ENCODE results near the gene C19orf53.
"Not testable (repeated sequence)": the region's sequence is repeated elsewhere in the genome, so short reads cannot be mapped to it uniquely, and the experiment has no call there.

C19orf53 gene

DNA sequence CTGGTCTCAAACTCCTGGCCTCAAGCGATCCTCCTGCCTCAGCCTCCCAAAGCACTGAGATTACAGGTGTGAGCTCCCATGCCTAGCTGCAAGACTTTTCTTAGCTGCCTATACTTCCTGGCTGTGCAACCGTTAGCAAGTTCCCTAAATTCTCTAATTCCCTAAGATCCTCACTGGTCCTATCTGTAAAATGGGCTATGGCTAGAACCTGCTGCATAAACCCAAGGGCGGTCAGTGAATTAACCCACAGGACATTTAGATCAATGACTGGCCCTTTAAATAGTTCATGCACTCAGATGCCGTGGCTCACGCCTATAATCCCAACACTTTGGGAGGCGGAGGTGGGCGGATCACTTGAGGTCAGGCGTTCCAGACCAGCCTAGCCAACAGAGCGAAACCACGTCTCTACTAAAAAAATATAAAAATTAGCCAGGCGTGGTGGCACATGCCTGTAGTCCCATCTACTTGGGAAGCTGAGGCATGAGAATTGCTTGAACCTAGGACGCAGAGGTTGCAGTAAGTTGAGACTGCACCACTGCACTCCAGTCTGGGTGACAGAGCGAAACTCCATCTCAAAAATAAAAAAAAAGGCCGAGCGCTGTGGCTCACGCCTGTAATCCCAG, 4.1 kb upstream of the C19orf53 start:
- TF ChIP-seq, protein P1, sequence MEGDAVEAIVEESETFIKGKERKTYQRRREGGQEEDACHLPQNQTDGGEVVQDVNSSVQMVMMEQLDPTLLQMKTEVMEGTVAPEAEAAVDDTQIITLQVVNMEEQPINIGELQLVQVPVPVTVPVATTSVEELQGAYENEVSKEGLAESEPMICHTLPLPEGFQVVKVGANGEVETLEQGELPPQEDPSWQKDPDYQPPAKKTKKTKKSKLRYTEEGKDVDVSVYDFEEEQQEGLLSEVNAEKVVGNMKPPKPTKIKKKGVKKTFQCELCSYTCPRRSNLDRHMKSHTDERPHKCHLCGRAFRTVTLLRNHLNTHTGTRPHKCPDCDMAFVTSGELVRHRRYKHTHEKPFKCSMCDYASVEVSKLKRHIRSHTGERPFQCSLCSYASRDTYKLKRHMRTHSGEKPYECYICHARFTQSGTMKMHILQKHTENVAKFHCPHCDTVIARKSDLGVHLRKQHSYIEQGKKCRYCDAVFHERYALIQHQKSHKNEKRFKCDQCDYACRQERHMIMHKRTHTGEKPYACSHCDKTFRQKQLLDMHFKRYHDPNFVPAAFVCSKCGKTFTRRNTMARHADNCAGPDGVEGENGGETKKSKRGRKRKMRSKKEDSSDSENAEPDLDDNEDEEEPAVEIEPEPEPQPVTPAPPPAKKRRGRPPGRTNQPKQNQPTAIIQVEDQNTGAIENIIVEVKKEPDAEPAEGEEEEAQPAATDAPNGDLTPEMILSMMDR (IDR thresholded peaks at IDR 0.05; ENCODE audit: low read depth, low read length, missing control alignments) = no peak
- no peak overlapping the region for H3K4me3 ChIP-seq (ENCODE audit: low read depth, low read length)
- no peak for DNase-seq (ENCODE audit: low read depth)

DNA sequence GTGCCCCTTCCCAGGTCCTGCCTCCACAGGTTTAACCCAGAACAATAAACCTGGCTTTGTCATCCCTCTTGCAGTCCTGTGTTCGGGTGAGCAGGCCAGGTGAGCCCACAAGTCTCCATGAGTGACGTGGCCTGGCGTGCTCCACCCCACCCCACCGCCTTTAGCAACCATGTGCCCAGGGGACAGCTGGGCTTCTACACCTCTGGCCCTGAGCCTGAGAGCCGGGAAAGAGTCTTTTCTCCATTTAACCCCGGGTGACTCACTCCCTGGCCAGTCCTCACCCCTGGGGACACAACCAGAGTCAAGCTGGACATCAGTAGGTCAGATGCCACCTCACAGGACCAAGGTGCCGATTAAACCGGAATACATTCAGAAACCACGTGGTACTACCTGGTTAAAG, 4.1 kb downstream of the C19orf53 start:
- TF ChIP-seq, protein P1 (IDR thresholded peaks at IDR 0.05; ENCODE audit: low read depth, low read length, missing control alignments) = no peak
- H3K4me3 ChIP-seq (ENCODE audit: low read depth, low read length) = no peak overlapping the region
- no peak for DNase-seq (ENCODE audit: low read depth)

DNA sequence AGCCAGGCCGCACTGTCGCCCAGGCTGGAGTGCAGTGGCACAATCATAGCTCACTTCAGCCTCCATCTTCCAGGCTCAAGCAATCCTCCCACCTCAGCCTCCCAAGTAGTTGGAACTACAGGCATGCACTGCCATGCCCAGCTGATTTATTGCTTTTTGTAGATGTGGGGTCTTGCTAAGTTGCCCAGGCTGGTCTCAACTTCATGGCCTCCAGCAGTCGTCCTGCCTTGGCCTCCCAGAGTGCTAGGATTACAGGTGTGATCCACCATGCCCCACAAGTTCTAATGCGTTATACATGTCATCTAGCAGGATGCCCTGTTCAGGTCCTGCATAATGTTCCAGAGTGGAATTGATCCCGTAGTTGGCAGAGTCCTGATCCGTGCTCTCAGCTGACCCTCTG, 4.6 kb downstream of the C19orf53 start:
- DNase-seq (ENCODE audit: low read depth) = no peak
- TF ChIP-seq, protein P1 (IDR thresholded peaks at IDR 0.05; ENCODE audit: low read depth, low read length, missing control alignments) = no peak
- no peak overlapping the region for H3K4me3 ChIP-seq (ENCODE audit: low read depth, low read length)

DNA sequence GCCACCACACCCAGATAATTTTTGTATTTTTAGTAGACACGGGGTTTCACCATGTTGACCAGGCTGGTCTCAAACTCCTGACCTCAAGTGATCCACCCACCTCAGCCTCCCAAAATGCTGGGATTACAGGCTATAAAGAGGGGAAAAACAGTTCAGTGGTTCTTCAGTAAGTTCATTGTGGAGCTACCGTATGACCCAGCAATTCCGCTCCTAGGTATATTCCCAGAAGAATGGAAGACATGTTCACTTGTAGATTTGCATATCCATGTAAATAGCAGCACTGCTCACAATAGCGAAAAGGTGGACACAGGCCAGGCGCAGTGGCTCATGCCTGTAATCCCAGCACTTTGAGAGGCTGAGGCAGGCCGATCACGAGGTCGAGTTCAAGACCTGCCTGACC, 5.5 kb downstream of the C19orf53 start:
- H3K4me3 ChIP-seq (ENCODE audit: low read depth, low read length); DNase-seq (ENCODE audit: low read depth): not testable (repeated sequence)

DNA sequence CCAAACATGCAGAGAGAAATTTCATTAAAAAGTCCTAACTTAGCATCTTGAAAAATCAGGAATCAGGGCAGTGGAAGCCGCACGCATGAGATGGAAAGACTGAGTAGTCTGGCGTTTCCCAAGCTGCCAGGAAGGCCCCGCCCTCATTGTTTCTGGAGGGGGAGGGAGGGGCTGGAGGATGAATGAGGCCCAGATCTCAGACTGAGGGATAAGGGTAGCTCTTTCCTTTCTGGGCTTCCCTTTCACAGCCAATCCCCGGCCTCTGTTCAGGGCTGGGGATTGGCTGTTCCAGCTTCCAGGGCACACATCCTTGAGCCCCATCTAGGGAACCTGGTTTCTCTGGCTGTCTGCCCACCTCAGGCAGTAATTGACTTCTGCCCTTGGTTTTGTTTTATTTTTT, 7.3 kb downstream of the C19orf53 start:
- no peak for DNase-seq (ENCODE audit: low read depth)
- no peak overlapping the region for H3K4me3 ChIP-seq (ENCODE audit: low read depth, low read length)
- TF ChIP-seq, protein P1 (IDR thresholded peaks at IDR 0.05; ENCODE audit: low read depth, low read length, missing control alignments) = no peak

DNA sequence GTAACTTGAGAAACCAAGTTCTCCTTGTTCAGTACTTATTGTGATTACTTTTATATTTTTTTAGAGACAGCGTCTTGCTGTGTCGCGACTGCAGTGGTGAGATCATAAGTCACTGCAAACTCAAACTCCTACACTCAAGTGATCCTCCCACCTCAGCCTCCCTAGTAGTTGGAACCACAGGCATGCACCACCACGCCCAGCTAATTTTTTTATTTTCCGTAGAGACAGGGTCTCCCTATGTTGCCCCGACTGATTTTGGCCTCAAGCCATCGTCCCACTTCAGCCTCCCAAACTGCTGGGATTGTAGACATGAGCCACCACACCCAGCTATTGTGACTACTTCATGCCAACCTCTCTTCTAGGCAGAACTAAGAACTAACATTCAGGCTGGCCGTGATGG, 8.3 kb downstream of the C19orf53 start:
- no peak for DNase-seq (ENCODE audit: low read depth)
- no peak overlapping the region for H3K4me3 ChIP-seq (ENCODE audit: low read depth, low read length)
- TF ChIP-seq, protein P1 (IDR thresholded peaks at IDR 0.05; ENCODE audit: low read depth, low read length, missing control alignments) = no peak

DNA sequence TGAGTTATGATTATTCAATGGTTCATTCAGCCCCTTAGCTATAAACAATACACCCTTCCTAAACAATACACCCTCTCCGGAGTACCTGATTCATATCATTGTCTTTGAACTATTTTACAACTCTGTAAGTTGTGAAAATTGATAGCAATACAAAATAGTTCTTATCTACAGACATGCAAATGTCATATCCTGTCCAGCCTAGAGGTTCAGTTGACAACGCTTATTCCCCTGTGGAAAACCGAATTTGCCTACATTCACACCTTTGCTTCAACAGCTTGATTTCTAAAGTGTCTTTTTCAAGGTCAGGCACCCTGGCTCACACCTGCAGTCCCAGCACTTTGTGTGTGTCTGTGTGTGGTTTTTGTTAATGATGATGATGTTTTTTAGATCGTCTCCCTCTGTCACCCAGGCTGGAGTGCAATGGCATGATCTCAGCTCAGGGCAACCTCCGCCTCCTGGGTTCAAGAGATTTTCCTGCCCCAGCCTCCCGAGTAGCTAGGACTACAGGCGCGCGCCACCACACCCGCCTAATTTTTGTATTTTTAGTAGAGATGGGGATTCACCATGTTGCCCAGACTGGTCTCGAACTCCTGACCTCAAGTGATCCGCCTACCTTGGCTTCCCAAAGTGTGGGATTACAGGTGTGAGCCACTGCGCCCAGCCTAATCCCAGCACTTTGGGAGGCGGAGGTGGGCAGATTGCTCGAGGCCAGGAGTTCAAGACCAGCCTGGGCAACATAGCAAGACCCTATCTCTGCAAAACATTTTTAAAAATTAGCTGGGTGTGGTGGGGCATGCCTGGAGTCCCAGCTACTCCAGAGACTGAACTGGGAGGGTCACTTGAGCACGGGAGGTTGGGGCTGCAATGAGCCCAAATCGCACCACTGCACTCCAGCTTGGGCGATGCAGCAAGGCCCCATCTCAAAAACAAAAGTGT, 9.6 kb downstream of the C19orf53 start:
- TF ChIP-seq, protein P1 (IDR thresholded peaks at IDR 0.05; ENCODE audit: low read depth, low read length, missing control alignments) = no peak
- no peak for DNase-seq (ENCODE audit: low read depth)
- no peak overlapping the region for H3K4me3 ChIP-seq (ENCODE audit: low read depth, low read length)
